Activated naive CD8-positive, alpha-beta T cell treated with anti-CD3 and anti-CD28 coated beads, Interleukin-2, amount 50 U/mL, for 16 hours (primary cell): ENCODE measurements around the gene RUNX3.

Experiments
- DNase-seq: peaks from one replicate; pipeline ENCODE4 v3.0.0-alpha.2; 2020; ENCODE audit warnings: low read depth, low spot score

The RUNX3 gene

GRCh38 chr1:24946861-24947658, 17.0 kb upstream of the RUNX3 start:
- no peak for DNase-seq

- DNase-seq, result no peak
These were observed 15.6 kb upstream of the RUNX3 start for GRCh38 chr1:24945354-24946326.

- no peak for DNase-seq
These were observed 14.2 kb upstream of the RUNX3 start for GRCh38 chr1:24944318-24944717.

GRCh38 chr1:24942789-24943188, 12.7 kb upstream of the RUNX3 start:
- DNase-seq, result no peak

- DNase-seq, result no peak
These were observed 11.5 kb upstream of the RUNX3 start for GRCh38 chr1:24941564-24941963.

- DNase-seq, result no peak
These were observed 10.2 kb upstream of the RUNX3 start for GRCh38 chr1:24940231-24940630.

GRCh38 chr1:24939675-24940193, 9.7 kb upstream of the RUNX3 start:
- DNase-seq, result no peak

- DNase-seq, result no peak
These were observed 9.1 kb upstream of the RUNX3 start for GRCh38 chr1:24939040-24939674.

GRCh38 chr1:24938276-24938675, 8.2 kb upstream of the RUNX3 start:
- no peak for DNase-seq

GRCh38 chr1:24936684-24937083, 6.6 kb upstream of the RUNX3 start:
- no peak for DNase-seq

- no peak for DNase-seq
These were observed 5.8 kb upstream of the RUNX3 start for GRCh38 chr1:24935615-24936484.

GRCh38 chr1:24935196-24935526, 5.1 kb upstream of the RUNX3 start:
- no peak for DNase-seq

- DNase-seq, result no peak
These were observed 4.5 kb upstream of the RUNX3 start for GRCh38 chr1:24934310-24935195.

GRCh38 chr1:24933468-24933867, 3.4 kb upstream of the RUNX3 start:
- no peak for DNase-seq

- no peak for DNase-seq
These were observed 2.7 kb upstream of the RUNX3 start for GRCh38 chr1:24932725-24933294.

- DNase-seq, result no peak
These were observed 2.2 kb upstream of the RUNX3 start for GRCh38 chr1:24932284-24932683.

- DNase-seq, result no peak
These were observed 1.6 kb upstream of the RUNX3 start for GRCh38 chr1:24931468-24932231.

- no peak for DNase-seq
These were observed 1.0 kb upstream of the RUNX3 start for GRCh38 chr1:24931146-24931467.
